MM.1S (cell line): ENCODE measurements around the gene KATNIP.
"Not testable (repeated sequence)": the region's sequence is repeated elsewhere in the genome, so short reads cannot be mapped to it uniquely, and the experiment has no call there.

Experiments used
- DNase-seq: peaks from one replicate; pipeline ENCODE4 v3.0.0-alpha.2; 2015
- H2AFZ ChIP-seq: fragments of 300-600 bp; sonication (generic); 2 replicates; pipeline ENCODE4 v1.6.0; 2016; ENCODE audit warnings: antibody characterized with exemption, low read length
- H3F3A ChIP-seq: fragments of 300-600 bp; sonication (generic); 2 replicates; pipeline ENCODE4 v1.6.1; 2016; ENCODE audit warnings: mild to moderate bottlenecking, antibody characterized with exemption, low read length, moderate library complexity, mixed read lengths; ENCODE audit not compliant: insufficient read depth
- H3K27ac ChIP-seq: fragments of 300-600 bp; sonication (generic); 2 replicates; pipeline ENCODE4 v1.5.1; 2016; ENCODE audit warnings: mild to moderate bottlenecking, low read length
- H3K27me3 ChIP-seq: fragments of 300-600 bp; sonication (generic); replicated peaks from 2 replicates; pipeline ENCODE4 v1.6.0; 2016; ENCODE audit warnings: low read length; ENCODE audit not compliant: insufficient read depth
- H3K36me3 ChIP-seq: fragments of 300-600 bp; sonication (generic); replicated peaks from 2 replicates; pipeline ENCODE4 v1.6.1; 2016; ENCODE audit warnings: mild to moderate bottlenecking, low read length, mixed read lengths; ENCODE audit not compliant: insufficient read depth
- H3K4me1 ChIP-seq: fragments of 300-600 bp; sonication (generic); 2 replicates; pipeline ENCODE4 v1.6.1; 2016; ENCODE audit warnings: low read length, mixed read lengths
- H3K4me2 ChIP-seq: fragments of 300-600 bp; sonication (generic); 2 replicates; pipeline ENCODE4 v1.6.0; 2016; ENCODE audit warnings: low read depth, low read length
- H3K4me3 ChIP-seq: fragments of 300-600 bp; sonication (generic); 2 replicates; pipeline ENCODE4 v1.5.1; 2016; ENCODE audit warnings: low read length, mixed read lengths
- H3K79me2 ChIP-seq: fragments of 300-600 bp; sonication (generic); 2 replicates; pipeline ENCODE4 v1.6.1; 2016; ENCODE audit warnings: mixed run types, low read length, mixed read lengths
- H3K9ac ChIP-seq: fragments of 300-600 bp; sonication (generic); 2 replicates; pipeline ENCODE4 v1.6.1; 2016; ENCODE audit warnings: low read length, mixed read lengths
- H3K9me2 ChIP-seq: fragments of 300-600 bp; sonication (generic); replicated peaks from 2 replicates; pipeline ENCODE4 v1.6.1; 2016; ENCODE audit warnings: mild to moderate bottlenecking, low read length, mixed read lengths; ENCODE audit not compliant: insufficient read depth
- H3K9me3 ChIP-seq: fragments of 300-600 bp; sonication (generic); replicated peaks from 2 replicates; pipeline ENCODE4 v1.6.1; 2016; ENCODE audit warnings: mild to moderate bottlenecking, low read length, mixed read lengths; ENCODE audit not compliant: insufficient read depth
- H4K20me1 ChIP-seq: fragments of 300-600 bp; sonication (generic); 2 replicates; pipeline ENCODE4 v1.6.1; 2016; ENCODE audit warnings: mild to moderate bottlenecking, low read length, moderate library complexity, mixed read lengths; ENCODE audit not compliant: insufficient read depth
- EZH2 ChIP-seq: fragments of 300-600 bp; sonication (generic); optimal IDR thresholded peaks from 2 replicates; pipeline ENCODE3; 2017; ENCODE audit warnings: low read depth, mild to moderate bottlenecking, antibody characterized with exemption, low read length, mixed read lengths
- EZH2phosphoT487 ChIP-seq: fragments of 300-600 bp; sonication (generic); IDR thresholded peaks from 2 replicates; pipeline ENCODE4 v1.6.1; 2018; ENCODE audit warnings: antibody characterized with exemption, low read length
- TF ChIP-seq, protein P1 (sequence below): fragments of 300-600 bp; sonication (generic); IDR thresholded peaks from 2 replicates; pipeline ENCODE4 v1.5.1; 2016; ENCODE audit warnings: antibody characterized with exemption, low read length, mixed read lengths

KATNIP gene

GRCh38 chr16:27566417-27566816 lies 16.5 kb downstream of the KATNIP start:
- no peak overlapping the region for H3K9ac ChIP-seq
- H3K27me3 ChIP-seq: no peaks in the 10 kb centered on the region
- DNase-seq: no peak
- H3K79me2 ChIP-seq: no peaks in the 10 kb centered on the region
- H3K4me1 ChIP-seq: no peaks in the 10 kb centered on the region
- TF ChIP-seq, protein P1, sequence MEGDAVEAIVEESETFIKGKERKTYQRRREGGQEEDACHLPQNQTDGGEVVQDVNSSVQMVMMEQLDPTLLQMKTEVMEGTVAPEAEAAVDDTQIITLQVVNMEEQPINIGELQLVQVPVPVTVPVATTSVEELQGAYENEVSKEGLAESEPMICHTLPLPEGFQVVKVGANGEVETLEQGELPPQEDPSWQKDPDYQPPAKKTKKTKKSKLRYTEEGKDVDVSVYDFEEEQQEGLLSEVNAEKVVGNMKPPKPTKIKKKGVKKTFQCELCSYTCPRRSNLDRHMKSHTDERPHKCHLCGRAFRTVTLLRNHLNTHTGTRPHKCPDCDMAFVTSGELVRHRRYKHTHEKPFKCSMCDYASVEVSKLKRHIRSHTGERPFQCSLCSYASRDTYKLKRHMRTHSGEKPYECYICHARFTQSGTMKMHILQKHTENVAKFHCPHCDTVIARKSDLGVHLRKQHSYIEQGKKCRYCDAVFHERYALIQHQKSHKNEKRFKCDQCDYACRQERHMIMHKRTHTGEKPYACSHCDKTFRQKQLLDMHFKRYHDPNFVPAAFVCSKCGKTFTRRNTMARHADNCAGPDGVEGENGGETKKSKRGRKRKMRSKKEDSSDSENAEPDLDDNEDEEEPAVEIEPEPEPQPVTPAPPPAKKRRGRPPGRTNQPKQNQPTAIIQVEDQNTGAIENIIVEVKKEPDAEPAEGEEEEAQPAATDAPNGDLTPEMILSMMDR: no peak
- TF ChIP-seq EZH2phosphoT487: no peak
- TF ChIP-seq EZH2: no peak
- no peak overlapping the region for H3K27ac ChIP-seq
- H4K20me1 ChIP-seq: no peaks in the 10 kb centered on the region
- no peak overlapping the region for H3K4me3 ChIP-seq
- H2AFZ ChIP-seq: no peak overlapping the region
- H3K4me2 ChIP-seq: no peak overlapping the region
- no peaks in the 10 kb centered on the region for H3F3A ChIP-seq
- H3K36me3 ChIP-seq: no peaks in the 10 kb centered on the region
- H3K9me2 ChIP-seq: no peaks in the 10 kb centered on the region
- no peaks in the 10 kb centered on the region for H3K9me3 ChIP-seq

DNA sequence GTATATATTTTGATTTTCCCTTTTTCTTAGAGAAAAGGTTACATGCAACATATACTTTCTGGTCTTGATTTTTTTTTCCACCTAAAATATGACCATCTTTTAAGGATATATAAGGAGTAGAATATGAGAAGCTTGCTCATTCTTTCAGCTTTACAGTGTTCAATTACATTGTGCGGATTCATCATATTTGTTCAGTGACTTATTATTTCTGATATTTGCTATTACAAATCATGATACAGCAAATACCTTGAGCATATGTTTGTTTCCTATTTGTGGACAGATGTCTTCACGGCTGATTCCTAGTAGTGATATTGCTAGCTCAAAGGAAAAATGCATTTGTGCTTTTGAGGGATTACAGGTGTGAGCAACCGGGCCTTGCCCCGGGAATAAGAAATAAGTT lies 18.1 kb downstream of the KATNIP start:
- no peak for DNase-seq
- no peak for TF ChIP-seq EZH2phosphoT487
- TF ChIP-seq, protein P1: no peak
- no peak for TF ChIP-seq EZH2

GRCh38 chr16:27570986-27571385 lies 21.0 kb downstream of the KATNIP start:
- not testable (repeated sequence) for H3K9me3 ChIP-seq, H3K27ac ChIP-seq, H3K4me3 ChIP-seq, H3K27me3 ChIP-seq, H3K9ac ChIP-seq, DNase-seq, H4K20me1 ChIP-seq, H3K9me2 ChIP-seq, H2AFZ ChIP-seq, H3K79me2 ChIP-seq, H3K4me1 ChIP-seq, H3K4me2 ChIP-seq, H3F3A ChIP-seq, H3K36me3 ChIP-seq

More for the DNA sequence above, 18.1 kb downstream of the KATNIP start:
- Histone ChIP-seq H3K27ac (no peak overlapping the region), H2AFZ (no peak overlapping the region), H3K36me3 (no peaks in the 10 kb centered on the region), H3K9ac (no peak overlapping the region), H4K20me1 (no peaks in the 10 kb centered on the region), H3K9me3 (no peaks in the 10 kb centered on the region), H3K9me2 (no peaks in the 10 kb centered on the region), H3F3A (no peaks in the 10 kb centered on the region), H3K27me3 (no peaks in the 10 kb centered on the region), H3K4me1 (no peaks in the 10 kb centered on the region), H3K4me2 (no peak overlapping the region), H3K4me3 (no peak overlapping the region), H3K79me2 (no peaks in the 10 kb centered on the region)

DNA sequence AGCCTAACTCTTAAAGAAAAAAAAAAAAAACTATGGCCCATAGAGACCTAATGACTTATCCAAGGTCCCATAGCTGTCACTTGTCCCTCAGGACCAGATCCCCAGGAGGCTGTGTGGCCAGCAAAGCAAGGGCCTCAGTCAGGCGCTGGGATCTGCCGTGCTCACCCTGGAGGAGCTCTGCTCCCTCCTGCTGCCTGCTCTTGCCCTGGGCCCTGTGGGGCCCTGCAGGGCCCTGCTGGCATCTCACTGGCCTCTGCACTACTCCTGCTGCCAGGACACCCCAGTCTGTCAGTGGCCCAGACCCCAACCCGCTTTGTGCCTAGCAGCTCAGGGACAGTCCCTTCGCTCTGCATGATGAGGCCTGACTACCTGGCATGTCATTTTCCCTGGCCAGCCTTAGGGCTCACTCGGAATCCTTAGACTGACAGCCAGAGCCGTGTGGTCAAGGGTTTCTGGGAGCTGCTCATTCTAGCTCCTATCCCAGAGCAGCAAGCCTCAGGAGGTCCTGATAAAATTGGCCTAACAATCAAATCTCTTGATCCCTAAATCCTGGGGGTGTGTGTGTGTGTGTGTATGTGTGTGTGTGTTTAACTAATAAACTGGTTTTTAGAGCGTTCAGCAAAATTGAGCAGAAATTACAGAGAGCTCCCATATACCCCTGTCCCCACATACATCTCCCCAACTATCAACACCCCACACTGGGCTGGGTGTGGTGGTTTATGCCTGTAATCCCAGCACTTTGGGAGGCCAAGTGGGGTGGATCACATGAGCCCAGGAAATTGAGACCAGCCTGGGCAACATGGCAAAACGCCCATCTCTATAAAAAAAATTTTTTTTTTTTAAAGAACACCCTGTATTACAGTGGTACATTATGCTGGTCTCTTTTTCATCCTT lies 21.7 kb downstream of the KATNIP start:
- H3K27me3 ChIP-seq: no peaks in the 10 kb centered on the region
- no peaks in the 10 kb centered on the region for H3K79me2 ChIP-seq
- no peak overlapping the region for H3K9ac ChIP-seq
- no peaks in the 10 kb centered on the region for H3K9me3 ChIP-seq
- H3K36me3 ChIP-seq: no peaks in the 10 kb centered on the region
- no peaks in the 10 kb centered on the region for H3K4me1 ChIP-seq
- TF ChIP-seq EZH2: no peak
- no peak for TF ChIP-seq EZH2phosphoT487
- TF ChIP-seq, protein P1: no peak
- H3K9me2 ChIP-seq: no peaks in the 10 kb centered on the region
- DNase-seq: no peak
- H3K4me2 ChIP-seq: no peak overlapping the region
- H2AFZ ChIP-seq: no peak overlapping the region
- no peaks in the 10 kb centered on the region for H4K20me1 ChIP-seq
- no peak overlapping the region for H3K27ac ChIP-seq
- no peak overlapping the region for H3K4me3 ChIP-seq
- no peaks in the 10 kb centered on the region for H3F3A ChIP-seq
